GM18951 (cell line): ENCODE measurements around the gene FADS6.
"Not testable (repeated sequence)": the region's sequence is repeated elsewhere in the genome, so short reads cannot be mapped to it uniquely, and the experiment has no call there.

Experiments used
- POLR2A ChIP-seq: IDR thresholded peaks from 4 replicates; pipeline ENCODE4 v1.6.1; 2011; ENCODE audit warnings: mild to moderate bottlenecking; ENCODE audit not compliant: insufficient read length, insufficient read depth; ENCODE audit errors: extremely low read depth
- in situ Hi-C: fragments of 300-500 bp; cut with MboI; formaldehyde crosslinking; loops from one replicate; pipeline ENCODE4 v1.12.0; 2022; ENCODE audit warnings: low sequenced_read_pairs, mixed read lengths, inconsistent platforms; ENCODE audit not compliant: unreplicated experiment

The FADS6 gene

GRCh38 chr17:74873874-74874614 is 19.4 kb downstream of the FADS6 start:
- in situ Hi-C loops: no loop called here
- no peak for TF ChIP-seq POLR2A

GRCh38 chr17:74873037-74873873 is 20.2 kb downstream of the FADS6 start:
- TF ChIP-seq POLR2A: peak; percentile 97
- in situ Hi-C loops: no loop called here

GRCh38 chr17:74872313-74873036 is 21.0 kb downstream of the FADS6 start, which contains the start of gene FDXR:
TSS of gene FDXR (minus strand) at chr17:74872994. CDS start at chr17:74872944, 50 bp downstream.
- in situ Hi-C loops: no loop called here
- peak; percentile 97 for TF ChIP-seq POLR2A

GRCh38 chr17:74871356-74872076 is 21.9 kb downstream of the FADS6 start:
- in situ Hi-C loops: no loop called here
- TF ChIP-seq POLR2A: no peak

- in situ Hi-C loops: no loop called here
Observed at GRCh38 chr17:74870512-74870911, 22.9 kb downstream of the FADS6 start.

DNA sequence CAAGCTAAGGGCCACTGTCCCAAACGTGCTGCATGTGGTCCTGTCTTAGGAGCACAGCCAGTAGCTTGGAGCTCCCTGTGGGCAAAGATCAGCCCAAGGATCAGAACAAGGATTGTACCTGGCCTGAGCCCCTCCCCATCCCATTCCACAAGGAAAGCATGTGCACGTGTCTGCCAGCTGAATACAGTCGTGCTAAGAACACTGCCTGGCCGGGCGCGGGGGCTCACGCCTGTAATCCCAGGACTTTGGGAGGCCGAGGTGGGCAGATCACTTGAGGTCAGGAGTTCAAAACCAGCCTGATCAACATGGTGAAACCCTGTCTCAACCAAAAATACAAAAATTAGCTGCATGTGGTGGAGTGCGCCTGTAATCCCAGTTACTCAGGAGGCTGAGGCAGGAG is 23.4 kb downstream of the FADS6 start:
- in situ Hi-C loops: not testable (repeated sequence)

More at GRCh38 chr17:74870512-74870911, 22.9 kb downstream of the FADS6 start:
- TF ChIP-seq POLR2A: no peak

DNA sequence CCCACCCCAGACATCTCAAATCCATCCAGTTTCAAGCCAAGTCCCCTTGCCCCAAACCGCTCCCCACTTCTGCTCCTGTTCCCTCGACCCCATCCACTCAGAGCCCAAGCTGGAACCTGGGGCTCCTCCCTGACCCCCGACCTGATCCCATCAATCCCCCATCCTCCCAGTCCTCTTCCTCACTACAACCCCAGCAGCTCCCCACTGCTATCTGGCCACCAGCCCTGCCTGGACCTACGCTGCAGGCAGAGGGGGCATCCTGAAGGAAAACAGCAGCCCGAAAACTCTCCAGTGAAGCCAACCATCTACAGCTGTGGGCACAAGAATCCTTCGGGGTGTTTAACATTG is 24.6 kb downstream of the FADS6 start:
- in situ Hi-C loops: no loop called here
- no peak for TF ChIP-seq POLR2A

- in situ Hi-C loops: no loop called here
- no peak for TF ChIP-seq POLR2A
Observed at GRCh38 chr17:74868251-74868907, 25.1 kb downstream of the FADS6 start.

- no peak for TF ChIP-seq POLR2A
- in situ Hi-C loops: no loop called here
Observed at GRCh38 chr17:74866198-74866835, 27.1 kb downstream of the FADS6 start.

- in situ Hi-C loops: no loop called here
- no peak for TF ChIP-seq POLR2A
Observed at GRCh38 chr17:74865504-74866197, 27.8 kb downstream of the FADS6 start.

GRCh38 chr17:74864866-74865395 is 28.5 kb downstream of the FADS6 start:
- TF ChIP-seq POLR2A: no peak
- in situ Hi-C loops: no loop called here
